ENCODE results near the gene NDUFC1.
"Not testable (repeated sequence)": the region's sequence is repeated elsewhere in the genome, so short reads cannot be mapped to it uniquely, and the experiment has no call there.

NDUFC1 gene

GRCh38 chr4:139266583-139267257, 35.6 kb downstream of the NDUFC1 start:
- Histone ChIP-seq H3K4me1 (ENCODE audit: control insufficient read depth, insufficient read depth, low read length) (peaks cover 4% of the 10 kb centered on the region), H3K27me3 (ENCODE audit: control insufficient read depth, insufficient read depth, low read length) (no peaks in the 10 kb centered on the region), H3K36me3 (ENCODE audit: control insufficient read depth, insufficient read depth, low read length) (no peaks in the 10 kb centered on the region), H3K4me3 (ENCODE audit: low read depth, low read length) (no peak overlapping the region), H3K9me3 (ENCODE audit: control insufficient read depth, insufficient read depth, low read length) (no peaks in the 10 kb centered on the region), H3K9ac (ENCODE audit: low read depth, low read length) (no peak overlapping the region)

GRCh38 chr4:139266208-139266582, 36.1 kb downstream of the NDUFC1 start:
- Histone ChIP-seq H3K9ac (ENCODE audit: low read depth, low read length) (no peak overlapping the region), H3K9me3 (ENCODE audit: control insufficient read depth, insufficient read depth, low read length) (no peaks in the 10 kb centered on the region), H3K4me3 (ENCODE audit: low read depth, low read length) (no peak overlapping the region), H3K4me1 (ENCODE audit: control insufficient read depth, insufficient read depth, low read length) (peaks cover 4% of the 10 kb centered on the region), H3K36me3 (ENCODE audit: control insufficient read depth, insufficient read depth, low read length) (no peaks in the 10 kb centered on the region), H3K27me3 (ENCODE audit: control insufficient read depth, insufficient read depth, low read length) (no peaks in the 10 kb centered on the region)

- H3K9ac ChIP-seq (ENCODE audit: low read depth, low read length) = no peak overlapping the region
- H3K4me1 ChIP-seq (ENCODE audit: control insufficient read depth, insufficient read depth, low read length) = peaks cover 4% of the 10 kb centered on the region
- no peaks in the 10 kb centered on the region for H3K27me3 ChIP-seq (ENCODE audit: control insufficient read depth, insufficient read depth, low read length)
- no peaks in the 10 kb centered on the region for H3K9me3 ChIP-seq (ENCODE audit: control insufficient read depth, insufficient read depth, low read length)
- no peak overlapping the region for H3K4me3 ChIP-seq (ENCODE audit: low read depth, low read length)
- no peaks in the 10 kb centered on the region for H3K36me3 ChIP-seq (ENCODE audit: control insufficient read depth, insufficient read depth, low read length)
Observed at GRCh38 chr4:139265654-139266053, 36.6 kb downstream of the NDUFC1 start.

- H3K9ac ChIP-seq (ENCODE audit: low read depth, low read length) = no peak overlapping the region
- H3K4me3 ChIP-seq (ENCODE audit: low read depth, low read length) = no peak overlapping the region
- no peaks in the 10 kb centered on the region for H3K36me3 ChIP-seq (ENCODE audit: control insufficient read depth, insufficient read depth, low read length)
- H3K9me3 ChIP-seq (ENCODE audit: control insufficient read depth, insufficient read depth, low read length) = no peaks in the 10 kb centered on the region
- no peaks in the 10 kb centered on the region for H3K4me1 ChIP-seq (ENCODE audit: control insufficient read depth, insufficient read depth, low read length)
- H3K27me3 ChIP-seq (ENCODE audit: control insufficient read depth, insufficient read depth, low read length) = no peaks in the 10 kb centered on the region
Observed at GRCh38 chr4:139256349-139256748, 45.9 kb downstream of the NDUFC1 start.

GRCh38 chr4:139255581-139255980, 46.7 kb downstream of the NDUFC1 start:
- H3K9ac ChIP-seq (ENCODE audit: low read depth, low read length); H3K36me3 ChIP-seq (ENCODE audit: control insufficient read depth, insufficient read depth, low read length); H3K4me1 ChIP-seq (ENCODE audit: control insufficient read depth, insufficient read depth, low read length); H3K27me3 ChIP-seq (ENCODE audit: control insufficient read depth, insufficient read depth, low read length); H3K9me3 ChIP-seq (ENCODE audit: control insufficient read depth, insufficient read depth, low read length); H3K4me3 ChIP-seq (ENCODE audit: low read depth, low read length): not testable (repeated sequence)

GRCh38 chr4:139253713-139254112, 48.6 kb downstream of the NDUFC1 start:
- no peak overlapping the region for H3K4me3 ChIP-seq (ENCODE audit: low read depth, low read length)
- no peak overlapping the region for H3K9ac ChIP-seq (ENCODE audit: low read depth, low read length)
- H3K27me3 ChIP-seq (ENCODE audit: control insufficient read depth, insufficient read depth, low read length) = no peaks in the 10 kb centered on the region
- no peaks in the 10 kb centered on the region for H3K36me3 ChIP-seq (ENCODE audit: control insufficient read depth, insufficient read depth, low read length)
- no peaks in the 10 kb centered on the region for H3K9me3 ChIP-seq (ENCODE audit: control insufficient read depth, insufficient read depth, low read length)
- no peaks in the 10 kb centered on the region for H3K4me1 ChIP-seq (ENCODE audit: control insufficient read depth, insufficient read depth, low read length)

- Histone ChIP-seq H3K27me3 (ENCODE audit: control insufficient read depth, insufficient read depth, low read length) (no peaks in the 10 kb centered on the region), H3K4me3 (ENCODE audit: low read depth, low read length) (no peak overlapping the region), H3K36me3 (ENCODE audit: control insufficient read depth, insufficient read depth, low read length) (no peaks in the 10 kb centered on the region), H3K9ac (ENCODE audit: low read depth, low read length) (no peak overlapping the region), H3K4me1 (ENCODE audit: control insufficient read depth, insufficient read depth, low read length) (no peaks in the 10 kb centered on the region), H3K9me3 (ENCODE audit: control insufficient read depth, insufficient read depth, low read length) (no peaks in the 10 kb centered on the region)
Observed at GRCh38 chr4:139253046-139253445, 49.2 kb downstream of the NDUFC1 start.

GRCh38 chr4:139247700-139248238, 54.5 kb downstream of the NDUFC1 start:
- no peak overlapping the region for H3K4me3 ChIP-seq (ENCODE audit: low read depth, low read length)
- no peaks in the 10 kb centered on the region for H3K36me3 ChIP-seq (ENCODE audit: control insufficient read depth, insufficient read depth, low read length)
- H3K9ac ChIP-seq (ENCODE audit: low read depth, low read length) = no peak overlapping the region
- H3K4me1 ChIP-seq (ENCODE audit: control insufficient read depth, insufficient read depth, low read length) = no peaks in the 10 kb centered on the region
- no peaks in the 10 kb centered on the region for H3K9me3 ChIP-seq (ENCODE audit: control insufficient read depth, insufficient read depth, low read length)
- no peaks in the 10 kb centered on the region for H3K27me3 ChIP-seq (ENCODE audit: control insufficient read depth, insufficient read depth, low read length)

- Histone ChIP-seq H3K27me3 (ENCODE audit: control insufficient read depth, insufficient read depth, low read length) (no peaks in the 10 kb centered on the region), H3K4me3 (ENCODE audit: low read depth, low read length) (no peak overlapping the region), H3K36me3 (ENCODE audit: control insufficient read depth, insufficient read depth, low read length) (no peaks in the 10 kb centered on the region), H3K9me3 (ENCODE audit: control insufficient read depth, insufficient read depth, low read length) (no peaks in the 10 kb centered on the region), H3K4me1 (ENCODE audit: control insufficient read depth, insufficient read depth, low read length) (peaks cover 4% of the 10 kb centered on the region), H3K9ac (ENCODE audit: low read depth, low read length) (no peak overlapping the region)
Observed at GRCh38 chr4:139247241-139247640, 55.0 kb downstream of the NDUFC1 start.

- no peak overlapping the region for H3K4me3 ChIP-seq (ENCODE audit: low read depth, low read length)
- no peaks in the 10 kb centered on the region for H3K36me3 ChIP-seq (ENCODE audit: control insufficient read depth, insufficient read depth, low read length)
- H3K4me1 ChIP-seq (ENCODE audit: control insufficient read depth, insufficient read depth, low read length) = peaks cover 15% of the 10 kb centered on the region
- H3K9me3 ChIP-seq (ENCODE audit: control insufficient read depth, insufficient read depth, low read length) = no peaks in the 10 kb centered on the region
- no peak overlapping the region for H3K9ac ChIP-seq (ENCODE audit: low read depth, low read length)
- no peaks in the 10 kb centered on the region for H3K27me3 ChIP-seq (ENCODE audit: control insufficient read depth, insufficient read depth, low read length)
Observed at GRCh38 chr4:139246166-139246565, 56.1 kb downstream of the NDUFC1 start.

GRCh38 chr4:139245590-139245989, 56.7 kb downstream of the NDUFC1 start:
- Histone ChIP-seq H3K4me3 (ENCODE audit: low read depth, low read length) (no peak overlapping the region), H3K9ac (ENCODE audit: low read depth, low read length) (no peak overlapping the region), H3K36me3 (ENCODE audit: control insufficient read depth, insufficient read depth, low read length) (no peaks in the 10 kb centered on the region), H3K9me3 (ENCODE audit: control insufficient read depth, insufficient read depth, low read length) (no peaks in the 10 kb centered on the region), H3K27me3 (ENCODE audit: control insufficient read depth, insufficient read depth, low read length) (no peaks in the 10 kb centered on the region), H3K4me1 (ENCODE audit: control insufficient read depth, insufficient read depth, low read length) (peaks cover 19% of the 10 kb centered on the region)

- no peaks in the 10 kb centered on the region for H3K36me3 ChIP-seq (ENCODE audit: control insufficient read depth, insufficient read depth, low read length)
- peaks cover 5% of the 10 kb centered on the region for H3K9me3 ChIP-seq (ENCODE audit: control insufficient read depth, insufficient read depth, low read length)
- H3K4me3 ChIP-seq (ENCODE audit: low read depth, low read length) = no peak overlapping the region
- peaks cover 19% of the 10 kb centered on the region for H3K4me1 ChIP-seq (ENCODE audit: control insufficient read depth, insufficient read depth, low read length)
- no peaks in the 10 kb centered on the region for H3K27me3 ChIP-seq (ENCODE audit: control insufficient read depth, insufficient read depth, low read length)
- no peak overlapping the region for H3K9ac ChIP-seq (ENCODE audit: low read depth, low read length)
Observed at GRCh38 chr4:139243448-139244365, 58.6 kb downstream of the NDUFC1 start.
